ENCODE data around the gene PPIF. TPM values are rescaled to one million over a fixed set of nuclear protein-coding genes. Genes with fewer than 3 reads are reported as not detected.

PPIF gene
- total RNA-seq, 6 experiments from 2014 or later, result 53.7 to 106 (median 90.1) TPM

GRCh38 chr10:79318369-79318768 lies 28.9 kb upstream of the PPIF start:
- intact Hi-C loops (cut with DNase I), result no loop called here
- Histone ChIP-seq H3K36me3 (no peaks in the 10 kb centered on the region), H3K4me1 (no peaks in the 10 kb centered on the region), H3K9me3 (no peaks in the 10 kb centered on the region), H3K4me3 (no peak overlapping the region), H3K27ac (no peak overlapping the region), H3K27me3 (no peaks in the 10 kb centered on the region)
- TF ChIP-seq POLR2A (IDR thresholded peaks at IDR 0.05), result no peak
- TF ChIP-seq CTCF (IDR thresholded peaks at IDR 0.05), result no peak
- DNase-seq, result no peak
- WGBS (ENCODE audit: insufficient coverage, low coverage, low lambda C conversion rate, missing lambda C conversion rate), result 87% methylated on average over 5 of the region's 5 CpGs
- no peak for ATAC-seq

GRCh38 chr10:79319115-79319771 lies 28.0 kb upstream of the PPIF start:
- no peak overlapping the region for H3K27ac ChIP-seq
- H3K9me3 ChIP-seq, result no peaks in the 10 kb centered on the region
- DNase-seq (no peak), ATAC-seq (no peak)
- TF ChIP-seq POLR2A (IDR thresholded peaks at IDR 0.05), result no peak
- H3K36me3 ChIP-seq, result no peaks in the 10 kb centered on the region
- 88% methylated on average over 7 of the region's 11 CpGs for WGBS (ENCODE audit: insufficient coverage, low coverage, low lambda C conversion rate, missing lambda C conversion rate)
- H3K27me3 ChIP-seq, result no peaks in the 10 kb centered on the region
- H3K4me3 ChIP-seq, result no peak overlapping the region
- intact Hi-C loops (cut with DNase I), result no loop called here
- H3K4me1 ChIP-seq, result no peaks in the 10 kb centered on the region

DNA sequence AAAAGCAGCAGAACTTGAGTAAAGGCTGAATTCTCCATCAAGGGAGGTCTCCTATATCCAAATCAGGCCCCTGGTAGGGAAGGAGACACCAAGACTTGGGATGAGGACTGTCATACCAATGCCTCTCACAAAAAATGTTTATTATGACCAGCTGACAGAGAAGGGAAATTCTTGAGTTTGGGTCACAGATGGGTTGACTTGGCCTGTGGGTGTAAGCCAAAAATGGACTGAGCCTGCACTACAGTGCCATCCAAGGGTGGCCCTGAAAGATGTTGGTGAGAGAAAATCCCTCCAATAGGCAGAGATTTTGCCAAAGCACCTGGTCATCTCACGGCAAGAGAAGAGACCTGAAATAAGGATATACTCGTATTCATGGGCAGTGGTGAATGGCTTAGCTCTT lies 27.0 kb upstream of the PPIF start:
- no peaks in the 10 kb centered on the region for H3K27me3 ChIP-seq
- ATAC-seq (no peak), DNase-seq (no peak)
- TF ChIP-seq POLR2A (IDR thresholded peaks at IDR 0.05) (no peak), CTCF (IDR thresholded peaks at IDR 0.05) (no peak)
- H3K27ac ChIP-seq, result no peak overlapping the region
- 100% methylated on average over 1 of the region's 2 CpGs for WGBS (ENCODE audit: insufficient coverage, low coverage, low lambda C conversion rate, missing lambda C conversion rate)
- H3K4me1 ChIP-seq, result no peaks in the 10 kb centered on the region
- no peaks in the 10 kb centered on the region for H3K36me3 ChIP-seq
- no peaks in the 10 kb centered on the region for H3K9me3 ChIP-seq
- H3K4me3 ChIP-seq, result no peak overlapping the region
- intact Hi-C loops (cut with DNase I), result no loop called here

DNA sequence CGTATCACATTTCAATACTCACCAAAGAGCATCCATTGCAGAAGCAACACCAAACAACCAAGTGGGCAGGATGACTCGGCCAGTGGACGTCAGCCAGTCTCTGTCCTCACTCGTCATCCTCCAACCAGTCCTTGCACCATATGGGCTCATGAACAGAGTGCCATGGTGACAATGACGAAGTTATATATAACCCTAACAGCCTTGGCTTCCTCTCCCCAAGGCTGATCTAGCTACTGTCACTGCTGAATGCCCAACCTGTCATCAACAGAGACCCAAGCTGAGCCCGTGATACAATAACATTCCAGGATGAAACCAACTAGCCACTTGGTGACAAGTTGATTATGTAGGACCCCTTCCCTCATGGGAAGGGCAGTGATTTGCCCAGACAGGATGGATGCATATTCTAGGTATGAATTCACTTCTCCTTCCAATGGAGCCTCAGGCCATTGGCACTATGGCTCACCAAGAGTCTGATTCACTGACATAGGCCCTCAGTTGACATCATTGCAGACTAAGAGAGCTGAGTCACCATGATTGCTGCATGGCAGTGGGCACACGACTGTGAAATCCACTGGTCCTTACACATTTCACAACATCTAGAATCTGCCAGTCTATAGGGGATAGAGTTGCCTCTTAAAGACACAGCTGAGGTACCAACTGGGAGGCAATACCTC lies 26.3 kb upstream of the PPIF start:
- H3K27ac ChIP-seq, result no peak overlapping the region
- no peaks in the 10 kb centered on the region for H3K9me3 ChIP-seq
- intact Hi-C loops (cut with DNase I), result no loop called here
- no peak overlapping the region for H3K4me3 ChIP-seq
- H3K4me1 ChIP-seq, result no peaks in the 10 kb centered on the region
- WGBS (ENCODE audit: insufficient coverage, low coverage, low lambda C conversion rate, missing lambda C conversion rate), result 70% methylated on average over 5 of the region's 7 CpGs
- no peaks in the 10 kb centered on the region for H3K36me3 ChIP-seq
- peak in 1 of 4 donors; percentile 30 for ATAC-seq
- no peaks in the 10 kb centered on the region for H3K27me3 ChIP-seq
- TF ChIP-seq POLR2A (IDR thresholded peaks at IDR 0.05) (no peak), CTCF (IDR thresholded peaks at IDR 0.05) (no peak)
- DNase-seq, result no peak

DNA sequence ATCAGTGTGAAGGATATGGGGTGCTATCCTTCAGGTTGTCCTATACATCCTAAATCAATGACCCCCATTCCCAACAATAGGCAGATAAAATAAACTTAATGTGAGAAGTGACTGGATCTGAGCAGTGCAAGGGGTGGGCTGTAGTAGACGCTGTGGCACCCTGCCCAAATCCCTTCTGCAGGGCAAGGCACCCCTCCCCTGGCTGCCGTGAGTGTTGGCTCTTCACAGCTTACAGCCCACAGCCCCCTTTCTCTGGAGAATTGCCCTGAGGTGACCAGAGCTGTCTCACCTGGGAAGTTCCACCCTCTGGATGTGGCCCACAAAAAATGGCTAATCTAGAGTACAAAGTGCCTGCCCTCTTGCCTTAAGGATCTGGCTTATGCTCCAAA lies 25.8 kb upstream of the PPIF start:
- Histone ChIP-seq H3K36me3 (no peaks in the 10 kb centered on the region), H3K4me1 (no peaks in the 10 kb centered on the region), H3K27ac (no peak overlapping the region), H3K27me3 (no peaks in the 10 kb centered on the region), H3K4me3 (no peak overlapping the region), H3K9me3 (no peaks in the 10 kb centered on the region)
- TF ChIP-seq CTCF (IDR thresholded peaks at IDR 0.05) (no peak), POLR2A (IDR thresholded peaks at IDR 0.05) (no peak)
- intact Hi-C loops (cut with DNase I), result no loop called here
- WGBS (ENCODE audit: insufficient coverage, low coverage, low lambda C conversion rate, missing lambda C conversion rate), result 80% methylated on average over 1 of the region's 2 CpGs
- no peak for ATAC-seq
- DNase-seq, result no peak
